HG02884 (cell line): Measurements from ENCODE around the gene CDKN2B-AS1.
"Not testable (repeated sequence)": the region's sequence is repeated elsewhere in the genome, so short reads cannot be mapped to it uniquely, and the experiment has no call there.

ENCODE experiments used
- ATAC-seq: cut with Tn5 transposase; IDR thresholded peaks from one replicate; pipeline ENCODE4 v1.9.1; 2021; ENCODE audit warnings: mild to moderate bottlenecking, moderate library complexity; ENCODE audit not compliant: unreplicated experiment

Gene CDKN2B-AS1

GRCh38 chr9:22041344-22041743 is 46.8 kb downstream of the CDKN2B-AS1 start:
- no peak for ATAC-seq

- no peak for ATAC-seq
Measured at GRCh38 chr9:22041775-22042174, 47.2 kb downstream of the CDKN2B-AS1 start.

- ATAC-seq: no peak
Measured at GRCh38 chr9:22043928-22044327, 49.3 kb downstream of the CDKN2B-AS1 start.

GRCh38 chr9:22044583-22044982 is 50.0 kb downstream of the CDKN2B-AS1 start:
- no peak for ATAC-seq

GRCh38 chr9:22045423-22045822 is 50.8 kb downstream of the CDKN2B-AS1 start:
- ATAC-seq: no peak

- ATAC-seq: no peak
Measured at GRCh38 chr9:22046243-22046885, 51.8 kb downstream of the CDKN2B-AS1 start.

GRCh38 chr9:22047596-22047995 is 53.0 kb downstream of the CDKN2B-AS1 start:
- no peak for ATAC-seq

GRCh38 chr9:22049411-22049810 is 54.8 kb downstream of the CDKN2B-AS1 start:
- ATAC-seq: no peak

GRCh38 chr9:22050924-22051323 is 56.3 kb downstream of the CDKN2B-AS1 start:
- ATAC-seq: peak; percentile 80

- no peak for ATAC-seq
Measured at GRCh38 chr9:22052376-22052945, 57.9 kb downstream of the CDKN2B-AS1 start.

GRCh38 chr9:22053178-22053577 is 58.6 kb downstream of the CDKN2B-AS1 start:
- ATAC-seq: no peak

- no peak for ATAC-seq
Measured at GRCh38 chr9:22054076-22054475, 59.5 kb downstream of the CDKN2B-AS1 start.

- no peak for ATAC-seq
Measured at GRCh38 chr9:22054529-22054928, 59.9 kb downstream of the CDKN2B-AS1 start.

GRCh38 chr9:22055090-22055489 is 60.5 kb downstream of the CDKN2B-AS1 start:
- ATAC-seq: no peak

- no peak for ATAC-seq
Measured at GRCh38 chr9:22056402-22056801, 61.8 kb downstream of the CDKN2B-AS1 start.

GRCh38 chr9:22057972-22058371 is 63.4 kb downstream of the CDKN2B-AS1 start:
- ATAC-seq: not testable (repeated sequence)

- ATAC-seq: no peak
Measured at GRCh38 chr9:22060831-22061383, 66.3 kb downstream of the CDKN2B-AS1 start.

- ATAC-seq: no peak
Measured at GRCh38 chr9:22064957-22065356, 70.4 kb downstream of the CDKN2B-AS1 start.

GRCh38 chr9:22065431-22066200 is 71.0 kb downstream of the CDKN2B-AS1 start:
- no peak for ATAC-seq

- no peak for ATAC-seq
Measured at GRCh38 chr9:22067196-22067595, 72.6 kb downstream of the CDKN2B-AS1 start.

GRCh38 chr9:22068369-22068768 is 73.8 kb downstream of the CDKN2B-AS1 start:
- no peak for ATAC-seq

- ATAC-seq: no peak
Measured at GRCh38 chr9:22073349-22073748, 78.8 kb downstream of the CDKN2B-AS1 start.
